HEK293T (cell line): ENCODE results near the gene CCDC92B.

Experiments used
- CTCF ChIA-PET: fragments of 350-600 bp; formaldehyde crosslinking; extraction: SDS; loops from one replicate; lab custom pipeline; 2021; ENCODE audit warnings: antibody characterized with exemption, inconsistent platforms; lab: Yijun Ruan, JAX
- POLR2A ChIA-PET: fragments of 350-600 bp; formaldehyde crosslinking; extraction: SDS; loops from one replicate; lab custom pipeline; 2020; ENCODE audit warnings: antibody characterized with exemption, inconsistent platforms; lab: Yijun Ruan, JAX
- DNase-seq: peaks from one replicate; pipeline ENCODE4 v3.0.0; 2012; ENCODE audit warnings: mixed read lengths; ENCODE audit errors: extremely low spot score
- ARNT ChIP-seq: fragments of 450-650 bp; IDR thresholded peaks from 2 replicates; pipeline ENCODE4 v1.6.1; 2017; ENCODE audit warnings: mild to moderate bottlenecking
- BHLHE40 ChIP-seq: fragments of 450-650 bp; IDR thresholded peaks from 2 replicates; pipeline ENCODE4 v1.6.1; 2016; ENCODE audit warnings: mild to moderate bottlenecking, moderate library complexity, borderline replicate concordance
- CTBP1 ChIP-seq: fragments of 450-650 bp; IDR thresholded peaks from 2 replicates; pipeline ENCODE4 v1.6.1; 2016; ENCODE audit warnings: borderline replicate concordance
- ELF4 ChIP-seq: fragments of 450-650 bp; IDR thresholded peaks from 2 replicates; pipeline ENCODE4 v1.6.1; 2017; ENCODE audit warnings: antibody characterized with exemption
- FOXA1 ChIP-seq: fragments of 450-650 bp; IDR thresholded peaks from 2 replicates; pipeline ENCODE4 v1.6.1; 2016; ENCODE audit warnings: mild to moderate bottlenecking
- FOXK2 ChIP-seq: fragments of 450-650 bp; IDR thresholded peaks from 2 replicates; pipeline ENCODE4 v1.6.1; 2016; ENCODE audit warnings: mild to moderate bottlenecking
- FOXM1 ChIP-seq: fragments of 450-650 bp; IDR thresholded peaks from 2 replicates; pipeline ENCODE4 v1.6.1; 2017; ENCODE audit warnings: mild to moderate bottlenecking, borderline replicate concordance
- HDGF ChIP-seq: fragments of 450-650 bp; IDR thresholded peaks from 2 replicates; pipeline ENCODE4 v1.6.1; 2017; ENCODE audit warnings: antibody characterized with exemption, borderline replicate concordance
- L3MBTL2 ChIP-seq: fragments of 450-650 bp; conservative IDR thresholded peaks from 2 replicates; pipeline ENCODE4 v1.6.1; 2016; ENCODE audit warnings: mild to moderate bottlenecking
- LEF1 ChIP-seq: fragments of 450-650 bp; IDR thresholded peaks from 2 replicates; pipeline ENCODE4 v1.6.1; 2017; ENCODE audit warnings: mild to moderate bottlenecking, borderline replicate concordance
- NFRKB ChIP-seq: fragments of 450-650 bp; IDR thresholded peaks from 2 replicates; pipeline ENCODE4 v1.6.1; 2016; ENCODE audit warnings: mild to moderate bottlenecking, moderate library complexity
- PKNOX1 ChIP-seq: fragments of 450-650 bp; IDR thresholded peaks from 2 replicates; pipeline ENCODE4 v1.6.1; 2016
- SP1 ChIP-seq: fragments of 450-650 bp; IDR thresholded peaks from 2 replicates; pipeline ENCODE4 v1.6.1; 2017
- SUZ12 ChIP-seq: fragments of 450-650 bp; IDR thresholded peaks from 2 replicates; pipeline ENCODE4 v1.6.1; 2016; ENCODE audit warnings: mild to moderate bottlenecking
- TARDBP ChIP-seq: fragments of 450-650 bp; IDR thresholded peaks from 2 replicates; pipeline ENCODE4 v1.6.1; 2016
- ZNF384 ChIP-seq: fragments of 450-650 bp; IDR thresholded peaks from 2 replicates; pipeline ENCODE4 v1.6.1; 2016

The CCDC92B gene

DNA sequence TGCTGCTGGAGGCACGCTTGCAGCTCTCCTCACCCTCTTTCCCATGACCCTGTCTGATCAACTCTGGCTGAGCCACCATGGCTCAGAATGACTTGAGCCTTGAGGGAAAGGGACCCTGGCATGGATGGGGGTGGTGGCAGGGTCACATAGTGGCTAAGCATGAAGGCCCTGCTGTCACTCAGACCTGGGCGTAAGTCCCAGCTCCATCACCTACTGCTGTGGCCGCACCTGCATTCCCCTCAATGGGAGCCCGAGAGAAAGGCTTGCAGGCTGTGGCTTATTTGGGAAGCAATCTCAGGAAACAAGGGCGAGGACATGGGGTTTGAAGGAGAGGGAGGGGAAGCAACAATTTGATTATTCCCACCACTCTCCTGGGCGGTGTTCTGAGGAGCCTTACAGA lies 29.0 kb upstream of the CCDC92B start:
- ChIA-PET CTCF (interaction anchor here (1.5 kb wide), 1 partner anchor 8 kb away, joined by 6 read pairs; no protein-coding TSS in a partner anchor), POLR2A (no interaction called here)
- no peak for DNase-seq
- TF ChIP-seq FOXK2 (no peak), ARNT (no peak), BHLHE40 (no peak), HDGF (no peak), ELF4 (no peak), NFRKB (no peak), L3MBTL2 (no peak), FOXM1 (no peak), ZNF384 (no peak), PKNOX1 (no peak), CTBP1 (no peak), TARDBP (no peak), FOXA1 (no peak), LEF1 (no peak), SUZ12 (no peak), SP1 (no peak)

DNA sequence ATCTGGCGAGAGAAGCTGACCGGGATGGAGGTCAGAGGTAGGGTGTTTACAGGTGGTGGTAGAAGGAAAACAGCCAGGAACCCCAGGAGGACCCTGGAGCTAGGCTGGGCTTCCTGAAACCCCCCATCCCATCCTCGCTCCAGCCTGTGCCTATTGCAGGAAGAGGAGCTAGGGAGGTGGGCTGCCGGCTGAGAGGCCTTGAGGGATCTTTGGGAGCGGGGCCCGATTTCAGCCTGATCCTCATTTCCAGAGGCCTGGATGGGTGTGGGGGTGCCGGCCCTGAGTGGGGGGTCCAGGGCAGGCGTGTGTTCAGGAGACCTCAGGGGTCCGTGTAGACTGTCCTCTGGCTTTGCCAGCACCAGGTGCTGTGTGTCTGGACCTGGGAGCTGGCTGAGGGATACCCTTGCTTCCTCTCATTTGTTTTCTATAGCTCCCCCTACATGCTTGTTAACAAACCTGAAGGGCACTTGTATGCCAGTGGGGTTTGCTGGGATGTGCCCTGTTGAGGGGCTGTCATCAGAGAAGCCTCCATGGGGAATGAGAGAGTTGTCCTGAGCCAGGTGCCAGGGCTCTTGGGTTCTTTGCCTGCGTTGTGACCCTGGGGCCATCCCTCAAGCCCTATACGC lies 27.9 kb upstream of the CCDC92B start:
- TF ChIP-seq L3MBTL2: no peak
- ChIA-PET CTCF (interaction anchor here (1.0 to 1.5 kb wide), 2 partner anchors 9 to 10 kb away, joined by 3 to 6 read pairs; no protein-coding TSS in a partner anchor), POLR2A (no interaction called here)
- DNase-seq: no peak

DNA sequence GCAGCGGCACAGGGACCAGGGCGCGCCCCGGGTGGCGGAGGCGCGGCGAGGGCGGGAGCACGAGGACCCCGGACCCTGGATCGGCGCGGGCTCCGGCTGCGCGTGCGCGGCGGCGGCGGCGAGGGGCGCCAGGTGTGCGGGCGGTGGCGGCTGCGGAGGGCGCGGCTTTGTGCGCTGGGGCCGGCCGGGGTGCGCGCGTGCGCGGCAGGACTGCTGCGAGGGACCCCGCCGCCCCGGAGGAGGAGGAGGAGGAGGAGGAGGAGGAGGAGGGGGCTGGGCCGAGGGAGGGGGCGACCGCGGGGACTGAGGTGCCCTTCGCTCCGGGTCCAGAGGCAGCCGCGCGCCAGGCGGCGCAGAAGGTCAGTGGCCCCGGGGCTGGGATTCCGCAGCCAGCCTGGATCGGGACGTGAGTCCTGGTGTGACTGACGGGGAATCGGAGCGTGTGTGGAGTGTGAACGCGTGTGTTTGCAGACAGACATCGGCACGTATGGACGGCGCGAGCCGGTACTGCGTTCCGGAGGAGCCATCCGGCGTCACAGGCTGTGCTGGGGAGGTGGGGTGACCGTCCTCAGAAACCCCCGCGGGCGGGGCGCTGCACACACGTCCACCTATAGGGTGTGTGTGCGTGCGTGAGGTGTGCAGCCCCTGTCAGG lies 27.3 kb upstream of the CCDC92B start:
- POLR2A ChIA-PET: no interaction called here
- TF ChIP-seq FOXA1 (no peak), NFRKB (no peak), PKNOX1 (peak; percentile 39; the same call in 1 of the 2 replicates)
- peak; percentile 55 for DNase-seq
- CTCF ChIA-PET: interaction anchor here (1.0 kb wide), 1 partner anchor 9 kb away, joined by 3 read pairs; no protein-coding TSS in a partner anchor

GRCh38 chr17:2775206-2775605 lies 25.8 kb upstream of the CCDC92B start:
- TF ChIP-seq BHLHE40 (no peak), CTBP1 (no peak), NFRKB (no peak), SUZ12 (no peak), SP1 (no peak)
- ChIA-PET POLR2A (no interaction called here), CTCF (no interaction called here)
- DNase-seq: no peak

GRCh38 chr17:2770129-2770528 lies 20.7 kb upstream of the CCDC92B start:
- CTCF ChIA-PET: interaction anchor here (0.6 kb wide), 1 partner anchor 243 kb away, joined by 3 read pairs; no protein-coding TSS in a partner anchor
- DNase-seq: no peak
- TF ChIP-seq BHLHE40: no peak
- TF ChIP-seq TARDBP: no peak
- TF ChIP-seq L3MBTL2: no peak
- TF ChIP-seq PKNOX1: no peak
- no peak for TF ChIP-seq ZNF384
- TF ChIP-seq ARNT: no peak
- POLR2A ChIA-PET: no interaction called here

- ChIA-PET CTCF (no interaction called here), POLR2A (interaction anchor here (0.6 kb wide), 1 partner anchor 62 kb away, joined by 3 read pairs; no protein-coding TSS in a partner anchor)
- no peak for DNase-seq
- TF ChIP-seq PKNOX1 (no peak), ELF4 (no peak), SUZ12 (no peak), NFRKB (no peak), L3MBTL2 (no peak), FOXA1 (no peak), CTBP1 (no peak), ZNF384 (no peak), FOXK2 (no peak), BHLHE40 (no peak), FOXM1 (no peak), SP1 (no peak), HDGF (no peak)
These were observed 9.4 kb upstream of the CCDC92B start for GRCh38 chr17:2758870-2759269.
